A549 (cell line): ENCODE results near the gene ADIRF.

Experiments used
- CTCF ChIP-seq: fragments of >200 bp; sonication (Bioruptor Twin); formaldehyde crosslinking; IDR thresholded peaks from 3 replicates; pipeline ENCODE4 v1.5.1; 2016
- E2F6 ChIP-seq: IDR thresholded peaks from 2 replicates; pipeline ENCODE4 v1.6.1; 2012; ENCODE audit warnings: low read depth, borderline replicate concordance
- MYC ChIP-seq: IDR thresholded peaks from 2 replicates; pipeline ENCODE4 v1.6.1; 2012; ENCODE audit warnings: mild to moderate bottlenecking, inconsistent platforms, low read length, improper control_type of control experiment, borderline replicate concordance
- NR3C1 ChIP-seq: fragments of >200 bp; sonication (Bioruptor Twin); formaldehyde crosslinking; IDR thresholded peaks from 3 replicates; pipeline ENCODE4 v1.6.1; 2017
- POLR2A ChIP-seq: IDR thresholded peaks from 2 replicates; pipeline ENCODE4 v1.6.1; 2012; ENCODE audit warnings: mild to moderate bottlenecking, low read length
- RFX5 ChIP-seq: fragments of 450-650 bp; IDR thresholded peaks from 2 replicates; pipeline ENCODE4 v1.7.1; 2014; ENCODE audit warnings: antibody characterized with exemption, mild to moderate bottlenecking, moderate library complexity
- USF2 ChIP-seq: fragments of 450-650 bp; IDR thresholded peaks from 2 replicates; pipeline ENCODE4 v1.6.1; 2014; ENCODE audit warnings: antibody characterized with exemption
- ZC3H11A ChIP-seq: fragments of 450-650 bp; IDR thresholded peaks from 2 replicates; pipeline ENCODE4 v1.6.1; 2014; ENCODE audit warnings: antibody characterized with exemption, mild to moderate bottlenecking
- ZFP36 ChIP-seq: fragments of 450-650 bp; IDR thresholded peaks from 2 replicates; pipeline ENCODE4 v1.6.1; 2014; ENCODE audit warnings: borderline replicate concordance; ENCODE audit not compliant: partially characterized antibody

- TF ChIP-seq RFX5 (no peak), CTCF (no peak), ZC3H11A (no peak), E2F6 (no peak), POLR2A (no peak), MYC (no peak), USF2 (no peak), ZFP36 (no peak), NR3C1 (no peak)
Measured at GRCh38 chr10:86988520-86988919, 20.2 kb downstream of the ADIRF start.
